ENCODE results near the gene MEF2D. TPM values are rescaled to one million over a fixed set of nuclear protein-coding genes. Genes with fewer than 3 reads are reported as not detected.

Gene MEF2D
- total RNA-seq, 1 donor from 2014 or later = 20.7 TPM

- DNase-seq (ENCODE audit: extremely low spot score, unreplicated experiment) = no peak
- H3K4me1 Mint-ChIP-seq (ENCODE audit: unreplicated experiment) = peaks cover 10% of the 10 kb centered on the region
- TF ChIP-seq CTCF (conservative IDR thresholded peaks at IDR 0.05) = no peak
- H3K4me3 Mint-ChIP-seq = peak overlapping the region; percentile 58
- H3K36me3 Mint-ChIP-seq = no peaks in the 10 kb centered on the region
- peaks cover 11% of the 10 kb centered on the region for H3K27me3 Mint-ChIP-seq
- peak overlapping the region; percentile 95 for H3K27ac Mint-ChIP-seq
- H3K9me3 Mint-ChIP-seq = no peaks in the 10 kb centered on the region
Observed at GRCh38 chr1:156458181-156458503, 42.4 kb downstream of the MEF2D start.

- Mint-ChIP-seq H3K27me3 (peaks cover 19% of the 10 kb centered on the region), H3K4me1 (ENCODE audit: unreplicated experiment) (peaks cover 10% of the 10 kb centered on the region), H3K4me3 (peak overlapping the region; percentile 94), H3K27ac (peak overlapping the region; percentile 95), H3K9me3 (no peaks in the 10 kb centered on the region), H3K36me3 (no peaks in the 10 kb centered on the region)
- TF ChIP-seq CTCF (conservative IDR thresholded peaks at IDR 0.05) = no peak
- DNase-seq (ENCODE audit: extremely low spot score, unreplicated experiment) = peak; percentile 91
Observed at GRCh38 chr1:156456625-156457465, 43.7 kb downstream of the MEF2D start.

- Mint-ChIP-seq H3K27me3 (peaks cover 34% of the 10 kb centered on the region), H3K9me3 (no peaks in the 10 kb centered on the region), H3K27ac (no peak overlapping the region), H3K4me1 (ENCODE audit: unreplicated experiment) (peaks cover 10% of the 10 kb centered on the region), H3K4me3 (no peak overlapping the region), H3K36me3 (no peaks in the 10 kb centered on the region)
- no peak for DNase-seq (ENCODE audit: extremely low spot score, unreplicated experiment)
- no peak for TF ChIP-seq CTCF (conservative IDR thresholded peaks at IDR 0.05)
Observed at GRCh38 chr1:156455362-156455761, 45.2 kb downstream of the MEF2D start.

- Mint-ChIP-seq H3K4me3 (no peak overlapping the region), H3K27me3 (peaks cover 52% of the 10 kb centered on the region), H3K27ac (no peak overlapping the region), H3K4me1 (ENCODE audit: unreplicated experiment) (peaks cover 10% of the 10 kb centered on the region), H3K36me3 (no peaks in the 10 kb centered on the region), H3K9me3 (no peaks in the 10 kb centered on the region)
- no peak for TF ChIP-seq CTCF (conservative IDR thresholded peaks at IDR 0.05)
- DNase-seq (ENCODE audit: extremely low spot score, unreplicated experiment) = no peak
Observed at GRCh38 chr1:156452907-156453306, 47.7 kb downstream of the MEF2D start.

- Mint-ChIP-seq H3K27me3 (peaks cover 61% of the 10 kb centered on the region), H3K4me1 (ENCODE audit: unreplicated experiment) (peaks cover 5% of the 10 kb centered on the region), H3K9me3 (no peaks in the 10 kb centered on the region), H3K4me3 (no peak overlapping the region), H3K27ac (no peak overlapping the region), H3K36me3 (no peaks in the 10 kb centered on the region)
- TF ChIP-seq CTCF (conservative IDR thresholded peaks at IDR 0.05) = no peak
- no peak for DNase-seq (ENCODE audit: extremely low spot score, unreplicated experiment)
Observed at GRCh38 chr1:156451505-156452160, 48.9 kb downstream of the MEF2D start.
